H7 (cell line): ENCODE results near the gene FUZ. TPM values are rescaled to one million over a fixed set of nuclear protein-coding genes. Genes with fewer than 3 reads are reported as not detected.

Experiments
- DNase-seq: peaks from one replicate; pipeline ENCODE4 v3.0.0; 2012
- H3K27me3 ChIP-seq: 2 replicates; pipeline ENCODE4 v1.6.0; 2011; ENCODE audit warnings: mild to moderate bottlenecking, low read length; ENCODE audit not compliant: control insufficient read depth, insufficient read depth
- H3K36me3 ChIP-seq: replicated peaks from 2 replicates; pipeline ENCODE4 v1.5.1; 2011; ENCODE audit warnings: low read length; ENCODE audit not compliant: control insufficient read depth, insufficient read depth
- H3K4me3 ChIP-seq: 2 replicates; pipeline ENCODE4 v1.5.1; 2011; ENCODE audit warnings: low read depth, mild to moderate bottlenecking, control low read depth, low read length, moderate library complexity; ENCODE audit not compliant: insufficient read depth
- total RNA-seq: library from RNA; depleted of rRNA; stranded (reverse); fragments of >200 nt; shearing (Covaris generic); gene quantifications from 2 replicates; pipeline ENCODE4 v1.2.3, GENCODE V29; 2014

FUZ gene
- total RNA-seq, 1 experiment from 2014 or later = 49.5 TPM

DNA sequence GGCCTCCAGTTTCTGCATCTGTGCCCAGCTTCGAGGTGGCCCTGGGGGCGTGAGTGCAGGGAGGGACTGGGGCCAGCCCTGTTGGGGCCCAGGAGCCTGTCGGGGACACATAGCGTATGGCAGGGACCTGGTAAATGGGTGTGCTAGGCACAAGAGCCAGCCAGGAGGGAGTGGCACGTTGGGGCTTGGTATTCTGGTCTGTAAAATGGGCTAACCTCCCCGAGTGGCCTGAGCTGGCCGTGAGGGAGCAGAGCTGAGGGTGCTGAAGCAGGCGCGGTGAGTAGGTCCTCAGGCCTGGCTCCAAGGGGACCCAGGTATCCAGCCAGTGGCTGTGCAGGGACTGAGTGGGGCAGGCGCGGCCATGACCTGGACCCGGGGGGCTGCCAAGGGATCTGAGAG is 42.2 kb upstream of the FUZ start:
- peaks cover 22% of the 10 kb centered on the region for H3K36me3 ChIP-seq
- DNase-seq = peak; percentile 52
- H3K4me3 ChIP-seq = no peak overlapping the region

DNA sequence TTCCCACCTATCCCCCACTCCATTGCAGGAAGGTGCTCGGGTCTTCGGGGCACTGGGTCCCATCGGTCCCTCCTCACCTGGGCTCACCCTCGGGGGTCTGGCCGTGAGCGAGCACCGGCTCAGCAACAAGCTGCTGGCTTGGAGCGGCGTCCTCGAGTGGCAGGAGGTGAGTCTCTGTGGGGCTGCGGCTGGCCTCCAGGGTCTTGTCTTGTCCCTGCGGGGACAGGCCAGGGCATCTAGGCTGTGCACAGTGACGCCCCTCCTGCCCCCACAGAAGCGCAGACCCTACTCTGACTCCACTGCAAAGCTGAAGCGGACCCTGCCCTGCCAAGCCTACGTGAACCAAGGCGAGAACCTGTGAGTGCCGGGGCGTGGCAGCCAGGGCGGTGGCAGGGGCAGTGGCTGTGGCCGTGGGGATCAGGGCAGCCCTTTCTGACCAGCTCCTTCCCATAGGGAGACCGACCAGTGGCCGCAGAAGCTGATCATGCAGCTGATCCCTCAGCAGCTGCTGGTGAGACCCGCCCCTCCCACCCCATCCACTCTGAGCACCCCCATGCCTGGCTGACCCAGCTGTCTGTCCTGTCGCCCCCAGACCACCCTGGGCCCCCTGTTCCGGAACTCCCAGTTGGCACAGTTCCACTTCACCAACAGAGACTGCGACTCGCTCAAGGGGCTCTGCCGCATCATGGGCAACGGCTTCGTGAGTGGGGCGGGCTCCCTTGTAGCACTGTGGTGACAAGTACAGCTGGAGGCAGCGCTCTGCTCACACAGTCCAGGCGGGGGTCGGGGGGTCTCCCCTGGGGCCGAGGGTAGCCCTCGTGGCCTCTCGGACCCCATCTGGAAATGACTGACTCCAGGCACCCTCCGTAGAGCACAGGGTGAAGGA is 41.5 kb upstream of the FUZ start:
- peak; percentile 41 for DNase-seq
- Histone ChIP-seq H3K36me3 (peaks cover 17% of the 10 kb centered on the region), H3K27me3 (no peaks in the 10 kb centered on the region), H3K4me3 (no peak overlapping the region)

More for the DNA sequence above, 42.2 kb upstream of the FUZ start:
- H3K27me3 ChIP-seq = no peaks in the 10 kb centered on the region

DNA sequence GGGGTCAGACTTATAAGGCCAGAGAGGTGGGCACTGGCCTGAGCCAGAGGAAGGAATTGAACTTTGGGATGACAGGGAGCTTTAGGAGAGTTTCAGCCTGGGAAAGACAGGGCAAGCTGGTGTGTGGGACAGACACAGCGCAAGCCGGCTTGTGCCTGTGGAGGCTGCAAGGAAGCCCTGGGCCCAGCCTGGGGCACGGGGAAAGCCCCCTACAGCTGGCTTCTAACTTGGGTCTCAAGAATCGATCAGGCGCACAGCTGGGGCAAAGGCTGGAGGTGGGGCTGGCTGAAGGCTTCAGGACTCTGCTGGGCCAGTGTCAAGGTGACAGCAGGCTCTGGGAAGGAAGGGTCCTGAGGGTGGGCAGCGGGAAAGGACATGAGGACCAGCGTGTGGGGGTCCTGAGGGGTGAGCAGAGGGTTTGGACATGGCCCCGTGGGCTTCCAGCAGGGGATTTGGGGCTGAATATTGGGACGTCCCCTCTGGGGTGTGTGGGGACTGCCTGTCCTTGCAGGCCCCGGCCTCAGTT is 40.8 kb upstream of the FUZ start:
- Histone ChIP-seq H3K4me3 (no peak overlapping the region), H3K27me3 (no peaks in the 10 kb centered on the region), H3K36me3 (peaks cover 17% of the 10 kb centered on the region)
- DNase-seq = peak; percentile 41

DNA sequence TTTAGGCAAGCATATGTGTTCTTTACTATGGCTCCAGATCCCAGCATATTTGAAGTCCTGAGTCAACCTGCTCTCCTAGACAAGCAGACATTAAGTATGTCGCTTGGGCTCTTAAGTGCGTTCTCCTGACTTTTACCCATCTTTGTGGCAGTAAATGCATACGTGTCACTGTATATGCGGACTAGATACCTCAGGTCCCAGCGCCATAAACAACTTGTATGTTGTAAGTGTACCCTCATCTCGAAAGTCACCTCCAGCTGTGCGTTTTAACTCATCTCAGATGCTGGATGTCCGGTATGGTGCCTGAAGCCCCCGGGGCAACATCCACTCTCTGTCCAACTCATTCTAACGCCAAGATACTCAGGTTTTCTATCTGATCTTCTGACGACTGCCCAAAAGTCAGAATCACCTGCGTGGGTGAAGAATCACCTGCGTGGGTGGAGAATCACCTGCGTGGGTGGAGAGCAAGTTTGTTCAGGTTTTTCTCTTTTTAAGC is 39.6 kb upstream of the FUZ start:
- Histone ChIP-seq H3K27me3 (no peaks in the 10 kb centered on the region), H3K36me3 (peaks cover 14% of the 10 kb centered on the region), H3K4me3 (no peak overlapping the region)
- no peak for DNase-seq

DNA sequence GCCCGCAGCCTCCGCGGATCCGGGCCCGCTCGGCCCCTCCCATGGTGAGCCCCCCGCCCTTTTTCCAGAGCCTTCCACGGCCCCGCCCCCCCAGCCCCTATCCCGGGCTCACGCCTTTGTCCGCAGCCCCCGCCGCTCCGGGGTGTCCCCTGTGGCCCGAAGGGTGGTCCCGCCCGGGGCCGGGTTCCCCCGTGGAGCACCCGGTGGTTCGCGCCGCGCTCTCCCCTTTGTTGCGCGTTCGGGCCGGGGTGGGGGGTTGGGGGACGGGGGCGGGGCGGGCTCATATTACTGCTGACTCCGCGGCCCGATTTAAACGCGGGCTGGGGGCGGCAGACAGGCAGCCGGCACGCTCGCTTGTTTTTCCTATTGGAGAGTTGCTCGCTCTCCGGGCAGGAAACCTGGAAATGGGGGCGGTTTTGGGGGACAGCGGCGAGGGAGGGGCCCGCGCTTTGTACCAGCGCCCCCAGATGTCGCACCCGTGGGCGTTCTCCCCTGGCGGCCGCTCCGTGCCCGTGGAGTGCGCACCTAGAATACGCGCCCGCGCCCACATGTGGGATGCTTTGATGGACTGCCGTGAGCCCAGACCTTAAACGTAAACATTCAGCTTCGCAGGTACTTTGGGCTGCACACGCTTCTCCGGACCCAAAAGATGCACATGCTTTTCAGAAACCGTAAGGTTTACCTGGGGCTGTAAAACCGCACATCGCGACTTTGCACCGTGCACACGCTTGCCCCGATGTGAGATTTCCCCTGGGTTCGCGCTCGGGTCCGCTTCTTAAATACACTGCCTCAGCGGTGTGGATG is 38.6 kb upstream of the FUZ start:
- peak; percentile 97 for DNase-seq
- Histone ChIP-seq H3K36me3 (peaks cover 12% of the 10 kb centered on the region), H3K27me3 (no peaks in the 10 kb centered on the region), H3K4me3 (peak overlapping the region; percentile 48)

DNA sequence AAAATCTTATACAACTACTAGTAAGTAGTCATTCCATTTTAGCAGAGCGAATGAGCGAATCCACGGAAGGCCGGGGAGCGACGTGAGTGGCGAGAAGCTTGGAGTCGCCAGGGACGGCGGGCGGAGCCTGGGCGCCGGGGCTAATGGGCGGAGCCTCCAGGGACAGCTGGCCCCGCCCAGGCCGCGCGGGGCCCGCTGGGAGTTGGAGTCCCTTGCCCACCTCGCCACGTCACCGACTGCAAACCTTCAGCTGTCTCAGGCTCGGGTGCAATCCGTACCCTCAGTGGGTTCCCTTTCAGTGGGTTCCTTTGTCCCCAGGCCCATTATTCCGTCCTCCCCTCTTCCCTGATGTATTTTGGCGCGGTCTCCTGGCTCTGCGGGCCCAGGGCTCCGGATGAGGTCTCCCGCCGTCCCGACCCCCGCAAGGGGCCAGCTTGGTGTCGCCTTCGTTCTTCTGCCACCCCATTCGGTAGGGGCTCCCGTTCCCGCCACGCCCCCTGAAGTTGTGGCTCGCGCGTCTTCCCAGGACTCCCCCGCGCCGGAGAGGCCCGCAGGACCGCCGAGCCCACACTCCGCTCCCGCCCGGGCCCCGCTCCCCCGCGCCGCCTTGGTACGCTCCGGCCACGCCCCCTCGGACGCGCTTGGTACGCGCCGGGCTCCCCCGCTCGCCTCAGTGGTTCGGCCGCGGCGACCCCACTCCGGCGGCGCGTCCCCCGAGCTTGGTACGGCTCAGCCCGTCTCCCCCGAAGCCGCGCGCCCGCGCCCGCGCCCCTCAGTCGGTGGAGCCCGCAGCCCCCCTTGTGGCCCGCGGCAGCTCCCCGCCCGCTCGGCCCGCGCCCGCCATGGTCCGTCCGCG is 37.6 kb upstream of the FUZ start, which contains the start of gene PTOV1:
Gene PTOV1, plus strand, starts transcription at position 673 of the 856 bp plus-strand sequence.
- H3K4me3 ChIP-seq = peak within 1 kb of the TSS; percentile 48
- no peaks in the 10 kb centered on the region for H3K27me3 ChIP-seq
- peaks cover 11% of the 10 kb centered on the region for H3K36me3 ChIP-seq
- DNase-seq = peak; percentile 100

DNA sequence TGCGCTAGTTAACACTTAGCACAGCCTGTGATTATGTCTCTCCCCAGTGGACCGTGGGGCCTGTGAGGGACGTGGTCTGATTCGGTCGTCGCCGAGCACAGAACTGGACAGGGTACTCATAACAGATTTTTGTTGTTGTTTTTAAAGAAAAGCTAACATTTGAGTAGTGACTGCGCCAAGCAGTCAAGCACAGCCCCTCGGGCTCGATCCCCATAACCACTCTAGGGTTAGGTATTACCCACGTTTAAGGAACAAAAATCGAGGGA is 37.1 kb upstream of the FUZ start:
- Histone ChIP-seq H3K36me3 (peaks cover 8% of the 10 kb centered on the region), H3K27me3 (no peaks in the 10 kb centered on the region), H3K4me3 (peak overlapping the region; percentile 48)
- no peak for DNase-seq

DNA sequence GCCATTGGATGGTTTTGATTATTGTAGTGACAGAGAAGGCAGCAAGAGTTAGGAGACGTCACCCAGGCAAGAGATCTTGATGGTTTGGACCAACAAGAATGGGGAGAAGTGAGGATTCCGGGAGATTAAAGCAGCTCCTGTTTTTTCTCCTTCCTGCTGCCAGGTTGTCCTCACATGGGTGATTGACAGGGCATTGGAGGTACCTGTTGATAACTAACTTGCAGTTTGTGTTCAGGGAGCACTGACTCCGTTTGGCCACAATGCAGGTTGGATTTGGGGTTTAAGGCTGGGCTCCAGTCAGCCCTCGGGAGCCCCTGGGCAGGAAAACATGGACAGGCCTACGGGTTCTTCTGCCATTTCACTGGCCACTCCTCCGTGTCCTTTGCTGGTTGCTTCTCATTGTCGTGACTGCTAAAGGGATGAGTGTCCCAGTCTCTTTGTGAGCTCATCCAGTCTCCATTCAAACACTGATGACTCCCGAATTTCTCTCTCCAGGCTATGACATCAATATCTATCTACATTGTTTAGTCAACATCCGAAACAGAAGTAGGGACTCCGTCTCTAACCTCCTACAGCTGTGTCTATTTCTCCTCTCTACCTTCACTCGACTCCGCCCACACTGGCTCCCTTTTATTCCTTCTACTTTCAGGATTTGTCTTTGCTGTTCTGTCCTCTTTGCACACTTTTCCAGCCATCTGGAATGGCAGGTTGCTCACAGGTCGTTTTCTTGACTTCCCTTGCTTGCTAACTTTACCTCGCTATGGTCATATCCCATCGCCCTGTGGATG is 36.5 kb upstream of the FUZ start:
- H3K27me3 ChIP-seq = no peaks in the 10 kb centered on the region
- peak overlapping the region; percentile 48; the same call in 1 of the 2 replicates for H3K4me3 ChIP-seq
- H3K36me3 ChIP-seq = peaks cover 6% of the 10 kb centered on the region
- no peak for DNase-seq

DNA sequence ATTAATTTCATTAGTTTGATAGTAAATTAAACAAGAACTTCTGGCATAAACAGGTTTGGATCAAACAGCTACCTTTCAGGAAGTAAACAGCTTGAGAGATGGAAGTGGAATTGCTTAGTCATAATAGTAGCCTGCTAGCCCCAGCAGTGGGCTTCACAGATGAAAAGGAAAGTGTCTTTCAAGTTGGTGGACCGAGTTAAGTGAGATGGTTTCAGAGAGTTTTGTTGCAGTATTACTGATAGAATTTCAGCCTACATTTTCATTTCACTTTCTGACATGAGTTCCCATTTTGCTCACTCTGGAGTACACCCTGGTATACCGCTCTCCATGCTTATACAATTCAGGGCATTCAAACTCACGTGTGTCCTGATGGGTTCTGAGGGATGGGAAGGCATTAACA is 35.8 kb upstream of the FUZ start:
- DNase-seq = no peak
- Histone ChIP-seq H3K36me3 (peaks cover 6% of the 10 kb centered on the region), H3K27me3 (no peaks in the 10 kb centered on the region), H3K4me3 (no peak overlapping the region)

DNA sequence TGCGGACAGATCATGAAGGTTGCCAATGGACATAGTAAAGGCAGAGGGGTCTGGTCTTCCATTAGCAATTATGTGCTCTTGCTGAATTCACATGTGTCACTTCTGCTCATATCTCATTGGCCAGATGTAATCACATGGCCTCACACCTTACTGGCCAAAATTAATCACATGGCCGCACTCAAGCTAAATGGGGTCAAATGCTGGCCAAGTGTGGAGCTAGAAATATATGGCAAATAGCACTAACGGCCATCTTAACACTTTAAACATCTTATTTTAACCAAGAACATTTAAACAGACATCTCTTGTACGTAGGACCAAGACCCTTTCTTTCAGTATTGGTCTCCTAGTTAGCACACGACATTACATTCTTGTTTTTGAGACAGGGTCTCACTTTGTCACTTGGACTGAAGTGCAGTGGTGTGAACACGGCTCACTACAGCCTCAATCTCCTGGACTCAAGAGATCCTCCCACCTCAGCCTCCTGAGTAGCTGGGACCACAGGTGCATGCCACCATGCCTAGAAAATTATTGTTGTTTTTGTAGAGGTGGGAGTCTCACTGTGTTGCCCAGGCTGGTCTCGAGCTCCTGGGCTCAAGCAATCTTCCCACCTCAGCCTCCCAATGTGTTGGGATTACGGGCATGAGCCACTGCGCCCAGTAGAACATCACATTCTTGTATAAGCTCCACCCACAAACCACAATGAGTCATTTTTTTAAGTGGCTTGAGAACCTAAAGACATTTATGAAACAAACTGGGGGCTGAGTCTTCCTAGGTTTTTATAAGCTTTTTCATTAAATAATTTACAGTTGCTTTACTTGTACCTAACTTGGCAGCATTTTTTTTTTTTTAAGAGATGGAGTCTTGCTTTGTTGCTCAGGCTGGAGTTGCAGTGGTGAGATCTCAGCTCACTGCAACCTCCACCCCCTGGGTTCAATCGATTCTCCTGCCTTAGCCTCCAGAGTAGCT is 34.9 kb upstream of the FUZ start:
- no peak for DNase-seq
- peaks cover 4% of the 10 kb centered on the region for H3K36me3 ChIP-seq
- no peaks in the 10 kb centered on the region for H3K27me3 ChIP-seq
- no peak overlapping the region for H3K4me3 ChIP-seq

DNA sequence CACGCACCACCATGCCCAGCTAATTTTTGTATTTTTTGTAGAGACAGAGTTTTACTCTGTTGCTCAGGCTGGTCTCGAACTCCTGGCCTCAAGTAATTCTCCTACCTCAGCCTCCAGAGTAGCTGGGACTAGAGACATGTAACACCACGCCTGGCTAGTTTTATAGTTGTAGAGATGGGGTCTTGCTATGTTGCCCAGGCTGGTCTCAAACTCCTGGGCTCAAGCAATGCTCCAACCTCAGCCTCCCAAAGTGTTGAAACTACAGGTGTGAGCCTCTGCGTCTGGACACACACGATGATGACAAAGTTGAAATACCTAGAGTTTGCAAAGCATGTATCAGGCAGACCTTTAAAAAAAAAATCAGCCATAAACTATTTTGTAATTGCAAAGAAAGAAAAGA is 33.3 kb upstream of the FUZ start:
- H3K4me3 ChIP-seq = no peak overlapping the region
- H3K36me3 ChIP-seq = no peaks in the 10 kb centered on the region
- no peaks in the 10 kb centered on the region for H3K27me3 ChIP-seq
- DNase-seq = no peak

DNA sequence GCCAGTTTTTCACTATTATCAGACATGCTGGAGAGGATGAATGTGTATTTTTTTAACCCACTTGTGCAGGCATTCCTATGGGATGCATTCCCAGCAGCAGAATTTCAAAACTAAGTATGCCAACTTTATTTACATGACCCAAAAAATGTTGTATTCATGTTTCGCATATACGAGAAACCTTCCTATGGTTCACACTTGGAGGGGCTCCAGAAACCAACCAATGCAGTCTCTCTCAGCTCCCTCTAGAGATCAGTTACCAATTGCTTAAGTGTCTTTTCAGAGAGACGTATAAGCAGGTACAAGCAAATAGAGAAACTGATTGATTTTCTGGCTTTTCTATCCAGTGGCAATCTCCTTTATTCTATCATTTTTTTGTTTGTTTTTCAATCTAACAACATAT is 32.3 kb upstream of the FUZ start:
- H3K36me3 ChIP-seq = no peaks in the 10 kb centered on the region; the same call in 1 of the 2 replicates
- DNase-seq = peak; percentile 46
- H3K27me3 ChIP-seq = no peaks in the 10 kb centered on the region
- H3K4me3 ChIP-seq = no peak overlapping the region
